Testis (tissue), 2 donors: ENCODE measurements around the gene RNF114.

Source experiments
- CTCF ChIP-seq, 3 experiments: fragments of 450-650 bp in 2 of 3; fragments of 200-600 bp in 1 of 3; sonication (generic) in 1 of 3; IDR thresholded peaks; one replicate each; pipeline ENCODE4 v1.5.1; 2016 to 2019; ENCODE audit warnings: antibody characterized with exemption in 3 of 3, mild to moderate bottlenecking in 2 of 3, moderate library complexity in 1 of 3
- POLR2A ChIP-seq: fragments of 450-650 bp; IDR thresholded peaks from one replicate; pipeline ENCODE4 v1.6.1; 2017; ENCODE audit warnings: antibody characterized with exemption, mild to moderate bottlenecking, moderate library complexity

- TF ChIP-seq POLR2A (no peak), CTCF (IDR thresholded peaks at IDR 0.05) (no peak)
These were observed 36.4 kb upstream of the RNF114 start for GRCh38 chr20:49899541-49900383.
